Activated naive CD8-positive, alpha-beta T cell treated with anti-CD3 and anti-CD28 coated beads for 36 hours (primary cell): ENCODE results near the gene FLNC. TPM values are rescaled to one million over a fixed set of nuclear protein-coding genes. Genes with fewer than 3 reads are reported as not detected.

Experiments used
- DNase-seq: peaks from one replicate; pipeline ENCODE4 v3.0.0; 2021
- H3K27ac Mint-ChIP-seq: one replicate; pipeline ENCODE4 v1.8.0; 2022; ENCODE audit warnings: mild to moderate bottlenecking, moderate library complexity, mixed read lengths
- H3K27me3 Mint-ChIP-seq: one replicate; pipeline ENCODE4 v1.8.0; 2022; ENCODE audit warnings: mild to moderate bottlenecking, mixed read lengths
- H3K36me3 Mint-ChIP-seq: one replicate; pipeline ENCODE4 v1.8.0; 2021; ENCODE audit warnings: mild to moderate bottlenecking, mixed read lengths
- H3K4me1 Mint-ChIP-seq: one replicate; pipeline ENCODE4 v1.8.0; 2021; ENCODE audit warnings: mixed read lengths
- H3K4me3 Mint-ChIP-seq: one replicate; pipeline ENCODE4 v1.8.0; 2022; ENCODE audit warnings: mild to moderate bottlenecking, moderate library complexity, mixed read lengths
- H3K9me3 Mint-ChIP-seq: one replicate; pipeline ENCODE4 v1.8.0; 2022; ENCODE audit warnings: mixed read lengths
- total RNA-seq, 2 experiments: library from RNA; stranded (reverse); gene quantifications; one replicate each; pipeline ENCODE4 v1.2.3, GENCODE V29; 2021

Gene FLNC, protein sequence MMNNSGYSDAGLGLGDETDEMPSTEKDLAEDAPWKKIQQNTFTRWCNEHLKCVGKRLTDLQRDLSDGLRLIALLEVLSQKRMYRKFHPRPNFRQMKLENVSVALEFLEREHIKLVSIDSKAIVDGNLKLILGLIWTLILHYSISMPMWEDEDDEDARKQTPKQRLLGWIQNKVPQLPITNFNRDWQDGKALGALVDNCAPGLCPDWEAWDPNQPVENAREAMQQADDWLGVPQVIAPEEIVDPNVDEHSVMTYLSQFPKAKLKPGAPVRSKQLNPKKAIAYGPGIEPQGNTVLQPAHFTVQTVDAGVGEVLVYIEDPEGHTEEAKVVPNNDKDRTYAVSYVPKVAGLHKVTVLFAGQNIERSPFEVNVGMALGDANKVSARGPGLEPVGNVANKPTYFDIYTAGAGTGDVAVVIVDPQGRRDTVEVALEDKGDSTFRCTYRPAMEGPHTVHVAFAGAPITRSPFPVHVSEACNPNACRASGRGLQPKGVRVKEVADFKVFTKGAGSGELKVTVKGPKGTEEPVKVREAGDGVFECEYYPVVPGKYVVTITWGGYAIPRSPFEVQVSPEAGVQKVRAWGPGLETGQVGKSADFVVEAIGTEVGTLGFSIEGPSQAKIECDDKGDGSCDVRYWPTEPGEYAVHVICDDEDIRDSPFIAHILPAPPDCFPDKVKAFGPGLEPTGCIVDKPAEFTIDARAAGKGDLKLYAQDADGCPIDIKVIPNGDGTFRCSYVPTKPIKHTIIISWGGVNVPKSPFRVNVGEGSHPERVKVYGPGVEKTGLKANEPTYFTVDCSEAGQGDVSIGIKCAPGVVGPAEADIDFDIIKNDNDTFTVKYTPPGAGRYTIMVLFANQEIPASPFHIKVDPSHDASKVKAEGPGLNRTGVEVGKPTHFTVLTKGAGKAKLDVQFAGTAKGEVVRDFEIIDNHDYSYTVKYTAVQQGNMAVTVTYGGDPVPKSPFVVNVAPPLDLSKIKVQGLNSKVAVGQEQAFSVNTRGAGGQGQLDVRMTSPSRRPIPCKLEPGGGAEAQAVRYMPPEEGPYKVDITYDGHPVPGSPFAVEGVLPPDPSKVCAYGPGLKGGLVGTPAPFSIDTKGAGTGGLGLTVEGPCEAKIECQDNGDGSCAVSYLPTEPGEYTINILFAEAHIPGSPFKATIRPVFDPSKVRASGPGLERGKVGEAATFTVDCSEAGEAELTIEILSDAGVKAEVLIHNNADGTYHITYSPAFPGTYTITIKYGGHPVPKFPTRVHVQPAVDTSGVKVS (N-terminal part only)
- total RNA-seq = under 1 TPM; 0.12 to 0.23 TPM

- Mint-ChIP-seq H3K4me1 (peaks cover 12% of the 10 kb centered on the region), H3K9me3 (no peaks in the 10 kb centered on the region), H3K27me3 (peaks cover 52% of the 10 kb centered on the region), H3K27ac (no peak within 1 kb of the TSS), H3K36me3 (no peaks in the 10 kb centered on the region), H3K4me3 (peak within 1 kb of the TSS; percentile 37)
- peak; percentile 39 for DNase-seq
Measured at GRCh38 chr7:128830231-128831177, at the start of gene FLNC. Gene FLNC, plus strand, starts transcription at chr7:128830406. Its CDS starts 232 bp downstream, at chr7:128830638.

GRCh38 chr7:128781126-128781525, 49.1 kb upstream of the FLNC start:
- no peak overlapping the region for H3K27ac Mint-ChIP-seq
- H3K9me3 Mint-ChIP-seq = peaks cover 14% of the 10 kb centered on the region
- peaks cover 12% of the 10 kb centered on the region for H3K36me3 Mint-ChIP-seq
- no peak for DNase-seq
- H3K27me3 Mint-ChIP-seq = peaks cover 4% of the 10 kb centered on the region
- peaks cover 13% of the 10 kb centered on the region for H3K4me1 Mint-ChIP-seq
- no peak overlapping the region for H3K4me3 Mint-ChIP-seq

- H3K9me3 Mint-ChIP-seq = peaks cover 11% of the 10 kb centered on the region
- DNase-seq = no peak
- H3K4me1 Mint-ChIP-seq = peaks cover 13% of the 10 kb centered on the region
- no peak overlapping the region for H3K4me3 Mint-ChIP-seq
- no peak overlapping the region for H3K27ac Mint-ChIP-seq
- peaks cover 4% of the 10 kb centered on the region for H3K27me3 Mint-ChIP-seq
- peaks cover 7% of the 10 kb centered on the region for H3K36me3 Mint-ChIP-seq
Measured at GRCh38 chr7:128781851-128782250, 48.4 kb upstream of the FLNC start.

DNA sequence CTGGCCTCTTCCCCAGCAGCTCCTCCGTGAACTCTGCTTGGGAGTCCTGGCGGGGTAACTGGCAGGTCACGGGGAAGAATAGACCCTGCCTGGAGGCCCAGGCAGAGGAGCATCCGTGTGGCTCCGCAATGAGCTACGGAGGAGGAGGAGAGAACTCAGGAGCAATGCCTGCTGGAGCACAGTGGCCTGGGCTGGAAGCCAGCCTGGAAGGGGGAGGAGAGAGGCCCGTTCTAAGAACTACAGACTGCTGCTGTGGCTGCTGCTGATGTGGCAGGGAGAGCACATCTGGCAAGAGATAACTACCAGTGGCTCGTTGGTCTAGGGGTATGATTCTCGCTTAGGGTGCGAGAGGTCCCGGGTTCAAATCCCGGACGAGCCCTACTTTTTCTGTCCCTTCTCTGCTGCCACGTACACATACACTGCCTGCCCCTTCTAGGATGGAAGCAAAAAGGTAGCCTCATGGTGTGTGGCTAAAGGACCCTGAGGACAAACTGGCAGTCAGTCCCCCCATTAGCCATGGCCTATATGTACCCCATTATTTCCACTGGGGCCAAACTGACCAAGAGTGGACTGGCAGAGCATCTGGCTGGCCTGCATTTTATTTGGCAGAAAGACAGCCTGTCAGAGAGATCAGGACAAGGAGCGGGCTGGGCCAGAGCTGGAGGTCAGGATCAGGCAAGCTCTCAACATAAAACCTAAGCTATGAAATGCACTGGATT, 46.9 kb upstream of the FLNC start:
- H3K27ac Mint-ChIP-seq = no peak overlapping the region
- no peaks in the 10 kb centered on the region for H3K9me3 Mint-ChIP-seq
- H3K36me3 Mint-ChIP-seq = no peaks in the 10 kb centered on the region
- DNase-seq = no peak
- H3K4me1 Mint-ChIP-seq = no peaks in the 10 kb centered on the region
- no peak overlapping the region for H3K4me3 Mint-ChIP-seq
- H3K27me3 Mint-ChIP-seq = no peaks in the 10 kb centered on the region

GRCh38 chr7:128785738-128786137, 44.5 kb upstream of the FLNC start:
- no peak for DNase-seq
- Mint-ChIP-seq H3K27ac (no peak overlapping the region), H3K36me3 (no peaks in the 10 kb centered on the region), H3K4me1 (peaks cover 7% of the 10 kb centered on the region), H3K4me3 (no peak overlapping the region), H3K9me3 (no peaks in the 10 kb centered on the region), H3K27me3 (peaks cover 8% of the 10 kb centered on the region)

- peaks cover 11% of the 10 kb centered on the region for H3K4me1 Mint-ChIP-seq
- H3K4me3 Mint-ChIP-seq = peak overlapping the region; percentile 8
- H3K27me3 Mint-ChIP-seq = peaks cover 8% of the 10 kb centered on the region
- H3K27ac Mint-ChIP-seq = no peak overlapping the region
- H3K36me3 Mint-ChIP-seq = no peaks in the 10 kb centered on the region
- H3K9me3 Mint-ChIP-seq = no peaks in the 10 kb centered on the region
- DNase-seq = no peak
Measured at GRCh38 chr7:128788446-128789412, 41.5 kb upstream of the FLNC start.

- peak; percentile 6 for DNase-seq
- H3K27ac Mint-ChIP-seq = no peak overlapping the region
Measured at GRCh38 chr7:128790315-128791041, 39.7 kb upstream of the FLNC start.

GRCh38 chr7:128791121-128791971, 38.9 kb upstream of the FLNC start, which contains the start of gene CCDC136:
Gene CCDC136, plus strand, starts transcription at chr7:128791968. Its CDS starts 444 bp downstream, at chr7:128792412.
- peak within 1 kb of the TSS; percentile 88 for H3K4me3 Mint-ChIP-seq
- H3K27me3 Mint-ChIP-seq = peaks cover 8% of the 10 kb centered on the region
- no peaks in the 10 kb centered on the region for H3K9me3 Mint-ChIP-seq
- peak; percentile 81 for DNase-seq
- peak within 1 kb of the TSS; percentile 32 for H3K27ac Mint-ChIP-seq
- no peaks in the 10 kb centered on the region for H3K36me3 Mint-ChIP-seq
- H3K4me1 Mint-ChIP-seq = peaks cover 11% of the 10 kb centered on the region

More at GRCh38 chr7:128790315-128791041, 39.7 kb upstream of the FLNC start:
- H3K27me3 Mint-ChIP-seq = peaks cover 8% of the 10 kb centered on the region
- H3K4me1 Mint-ChIP-seq = peaks cover 11% of the 10 kb centered on the region
- no peaks in the 10 kb centered on the region for H3K36me3 Mint-ChIP-seq
- H3K4me3 Mint-ChIP-seq = peak overlapping the region; percentile 77
- no peaks in the 10 kb centered on the region for H3K9me3 Mint-ChIP-seq

GRCh38 chr7:128791972-128792327, 38.3 kb upstream of the FLNC start:
- Mint-ChIP-seq H3K27ac (no peak overlapping the region), H3K27me3 (peaks cover 8% of the 10 kb centered on the region), H3K9me3 (no peaks in the 10 kb centered on the region), H3K4me1 (peaks cover 11% of the 10 kb centered on the region), H3K36me3 (no peaks in the 10 kb centered on the region), H3K4me3 (peak overlapping the region; percentile 88)
- DNase-seq = no peak

GRCh38 chr7:128792471-128793180, 37.6 kb upstream of the FLNC start:
- Mint-ChIP-seq H3K27ac (no peak overlapping the region), H3K27me3 (peaks cover 8% of the 10 kb centered on the region), H3K9me3 (no peaks in the 10 kb centered on the region), H3K4me1 (peaks cover 11% of the 10 kb centered on the region), H3K4me3 (peak overlapping the region; percentile 55), H3K36me3 (no peaks in the 10 kb centered on the region)
- no peak for DNase-seq

- no peaks in the 10 kb centered on the region for H3K36me3 Mint-ChIP-seq
- peaks cover 11% of the 10 kb centered on the region for H3K4me1 Mint-ChIP-seq
- no peak overlapping the region for H3K27ac Mint-ChIP-seq
- DNase-seq = no peak
- H3K4me3 Mint-ChIP-seq = no peak overlapping the region
- no peaks in the 10 kb centered on the region for H3K9me3 Mint-ChIP-seq
- H3K27me3 Mint-ChIP-seq = peaks cover 8% of the 10 kb centered on the region
Measured at GRCh38 chr7:128793181-128793547, 37.0 kb upstream of the FLNC start.
